Amniotic epithelial cell (primary cell): ENCODE results near the gene INPP5K.
"Not testable (repeated sequence)": the region's sequence is repeated elsewhere in the genome, so short reads cannot be mapped to it uniquely, and the experiment has no call there.

ENCODE experiments used
- DNase-seq: peaks from one replicate; pipeline ENCODE4 v3.0.0-alpha.2; 2010; ENCODE audit warnings: low read depth

INPP5K gene

DNA sequence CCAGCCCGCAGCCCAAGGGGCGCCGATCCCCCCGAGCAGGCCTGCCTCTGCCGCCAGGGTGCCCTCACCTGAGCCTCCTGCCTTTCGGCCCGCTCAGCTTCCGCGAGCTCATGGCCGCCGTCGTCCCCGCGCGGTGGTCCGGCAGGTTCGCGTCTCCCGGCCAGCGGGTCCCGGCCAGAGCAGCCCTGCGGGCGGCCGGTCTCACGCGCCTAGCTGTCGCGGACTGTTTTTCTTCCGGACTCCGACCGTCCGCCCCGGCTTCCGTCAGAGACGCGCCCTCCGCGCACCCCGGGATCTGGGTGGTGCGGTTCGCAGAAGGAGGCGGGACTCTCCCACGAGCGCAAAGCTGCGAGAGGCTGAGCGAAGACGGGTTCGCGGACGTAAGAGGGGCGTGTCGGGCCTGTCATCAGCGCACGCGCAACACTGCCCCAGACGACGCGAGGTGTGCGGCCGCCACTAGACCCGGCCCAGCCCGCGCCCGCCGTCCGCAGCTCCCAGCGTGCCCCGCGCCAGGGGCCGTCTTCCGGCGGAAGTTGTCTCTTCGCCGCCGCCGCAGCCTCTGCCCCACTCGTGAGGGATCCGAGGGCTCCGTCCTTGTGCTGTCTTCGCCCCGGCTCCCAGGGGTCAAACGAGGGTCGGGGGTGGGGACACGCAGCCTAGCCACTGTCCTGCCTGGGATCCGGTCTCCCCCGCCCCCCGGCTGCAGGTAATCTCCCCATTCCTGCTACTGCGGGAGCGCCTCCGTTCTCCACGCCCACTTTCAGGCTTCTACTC lies at the start of gene INPP5K:
TSS of gene INPP5K (minus strand) at position 225 of the 774 bp plus-strand sequence. CDS start at position 112, 113 bp downstream.
- DNase-seq, result peak; percentile 98

- DNase-seq, result no peak
Observed at GRCh38 chr17:1565877-1566276, 49.5 kb upstream of the INPP5K start.

GRCh38 chr17:1563786-1564613 lies 47.6 kb upstream of the INPP5K start:
- DNase-seq, result no peak

- DNase-seq, result not testable (repeated sequence)
Observed at GRCh38 chr17:1563471-1563785, 47.0 kb upstream of the INPP5K start.

DNA sequence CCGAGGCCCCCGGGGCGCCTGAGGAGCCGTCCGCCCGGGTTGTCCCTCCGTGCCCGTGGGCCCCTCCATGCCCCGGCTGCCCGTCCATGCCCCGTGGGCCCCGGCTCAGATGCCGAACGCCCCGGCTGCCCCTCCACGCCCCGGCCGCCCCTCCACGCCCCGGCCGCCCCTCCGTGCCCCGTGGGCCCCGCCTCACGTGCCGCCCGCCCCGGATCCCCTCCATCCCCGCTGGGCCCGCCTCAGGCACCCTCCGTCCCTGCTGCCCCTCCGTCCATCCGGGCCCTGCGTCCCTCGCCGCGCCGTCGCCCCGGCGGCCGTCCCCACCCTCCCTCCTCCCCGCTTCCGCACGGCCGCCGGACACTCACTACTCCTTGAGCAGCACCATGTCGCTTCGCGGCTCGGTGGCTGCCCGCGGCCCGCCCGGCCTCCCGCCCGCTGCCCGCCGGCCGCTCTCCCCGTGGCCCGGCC lies 45.8 kb upstream of the INPP5K start:
- no peak for DNase-seq

GRCh38 chr17:1561420-1562175 lies 45.2 kb upstream of the INPP5K start:
- no peak for DNase-seq

DNA sequence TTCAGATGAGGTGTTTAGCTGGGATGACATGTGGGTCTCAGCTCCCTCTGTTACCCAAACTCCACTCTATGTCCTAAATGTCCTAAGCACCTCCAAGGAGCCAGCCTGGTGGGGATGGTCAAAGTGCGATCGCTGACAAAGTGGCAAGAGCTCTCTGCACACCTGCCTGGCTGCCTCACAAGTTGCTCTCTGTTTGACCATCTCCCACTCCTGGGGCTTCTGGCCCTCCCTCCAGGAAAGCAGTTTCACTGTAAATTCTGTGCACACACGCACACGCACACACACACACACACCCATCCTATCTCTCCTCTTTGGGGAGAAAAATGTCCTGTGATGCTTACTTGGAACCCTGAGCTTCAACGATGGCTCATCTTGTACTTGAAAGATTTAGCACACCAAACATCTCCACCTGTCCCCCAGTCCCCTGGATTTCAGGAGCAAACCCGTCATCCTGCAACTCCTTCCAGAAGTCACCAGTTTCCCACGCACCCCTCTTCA lies 44.5 kb upstream of the INPP5K start:
- no peak for DNase-seq

- no peak for DNase-seq
Observed at GRCh38 chr17:1560101-1560857, 43.9 kb upstream of the INPP5K start.

GRCh38 chr17:1559047-1560043 lies 42.9 kb upstream of the INPP5K start:
- no peak for DNase-seq

DNA sequence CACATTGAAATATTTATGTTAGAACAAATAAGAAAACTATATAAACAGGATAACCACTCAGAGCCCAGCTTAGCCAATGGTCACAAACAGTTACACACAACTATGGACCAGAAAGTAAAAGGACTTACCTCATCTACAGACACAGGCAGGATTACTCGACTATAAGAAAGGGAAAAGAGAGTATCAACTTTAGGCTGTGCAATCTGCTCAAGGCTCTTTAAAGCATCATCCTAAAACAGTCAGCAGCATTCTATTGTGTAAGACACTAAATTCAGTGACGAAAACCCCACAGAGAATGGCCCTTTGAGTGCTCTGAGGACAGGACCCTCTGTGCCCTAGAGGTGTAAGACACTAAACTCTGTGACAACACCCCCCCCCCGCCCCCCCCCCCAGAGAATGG lies 42.0 kb upstream of the INPP5K start:
- no peak for DNase-seq

DNA sequence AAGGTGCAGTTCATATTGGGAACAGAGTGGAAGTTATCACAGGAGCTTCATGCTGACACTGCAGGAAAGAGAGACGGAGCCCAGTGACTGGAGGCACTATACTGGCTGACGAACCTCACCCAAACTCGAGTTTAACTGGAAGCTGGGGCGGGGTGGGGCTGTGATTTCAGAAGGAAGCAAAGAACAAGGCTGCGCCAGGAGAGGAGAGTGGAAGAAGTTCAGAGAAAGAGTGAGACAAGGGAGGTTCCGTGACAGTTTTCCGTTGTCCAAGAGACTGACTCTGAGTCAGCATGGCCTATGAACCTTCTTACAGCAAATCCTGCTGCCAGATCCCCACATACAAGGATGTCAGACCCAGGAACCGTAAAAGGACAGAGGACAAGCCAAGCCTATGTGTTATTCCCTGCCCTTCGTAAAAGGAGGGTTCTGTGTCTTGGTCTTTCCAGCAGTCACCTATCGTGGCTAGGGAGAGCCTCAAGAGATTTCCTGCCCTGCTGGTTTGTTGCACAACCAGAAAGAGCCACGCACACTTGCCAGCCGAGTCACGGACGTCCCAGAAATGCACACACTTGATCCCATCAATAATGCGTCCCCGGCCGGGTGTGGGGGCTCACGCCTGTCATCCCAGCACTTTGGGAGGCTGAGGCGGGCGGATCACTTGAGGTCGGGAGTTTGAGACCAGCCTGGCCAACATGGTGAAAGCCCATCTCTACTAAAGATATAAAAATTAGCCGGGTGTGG lies 41.1 kb upstream of the INPP5K start:
- peak; percentile 60 for DNase-seq

DNA sequence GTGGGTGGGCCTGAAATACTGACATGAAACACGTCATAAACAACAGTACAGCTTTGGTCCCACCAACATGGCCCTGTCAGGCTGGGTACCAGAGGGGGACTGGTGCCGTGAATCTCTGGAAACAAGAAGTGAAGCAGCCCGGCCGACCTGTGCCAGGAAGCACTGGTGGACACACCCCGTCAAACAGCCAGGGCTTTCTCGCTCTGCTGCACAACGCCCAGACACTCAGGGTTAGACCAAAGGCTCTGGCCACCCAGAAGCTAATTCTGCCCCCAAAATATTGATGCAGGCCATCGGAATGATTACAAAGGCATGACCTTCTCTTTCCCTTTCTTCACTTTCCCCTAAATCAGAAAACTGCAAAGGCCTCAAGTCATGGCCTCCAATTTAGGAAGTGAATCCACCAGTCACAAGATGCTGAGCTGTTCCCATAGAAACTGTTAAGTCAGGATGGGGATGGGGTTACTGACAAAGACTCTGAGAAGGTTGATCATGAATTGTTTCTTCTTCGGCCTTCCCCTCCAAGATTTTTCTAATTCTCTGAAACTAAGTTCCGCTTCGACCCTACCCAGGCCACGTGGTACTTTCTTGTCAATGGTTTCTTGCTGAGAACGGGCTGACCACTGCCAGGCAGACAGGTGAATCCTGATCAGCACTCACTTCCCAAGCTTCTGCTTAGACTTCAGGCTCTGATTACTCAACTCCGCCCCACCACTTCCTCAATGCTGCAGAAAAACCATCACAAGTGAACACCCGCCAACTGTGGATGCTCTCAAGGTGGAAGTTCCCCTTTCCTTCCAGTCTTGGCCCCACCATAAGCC lies 39.4 kb upstream of the INPP5K start:
- DNase-seq, result no peak

DNA sequence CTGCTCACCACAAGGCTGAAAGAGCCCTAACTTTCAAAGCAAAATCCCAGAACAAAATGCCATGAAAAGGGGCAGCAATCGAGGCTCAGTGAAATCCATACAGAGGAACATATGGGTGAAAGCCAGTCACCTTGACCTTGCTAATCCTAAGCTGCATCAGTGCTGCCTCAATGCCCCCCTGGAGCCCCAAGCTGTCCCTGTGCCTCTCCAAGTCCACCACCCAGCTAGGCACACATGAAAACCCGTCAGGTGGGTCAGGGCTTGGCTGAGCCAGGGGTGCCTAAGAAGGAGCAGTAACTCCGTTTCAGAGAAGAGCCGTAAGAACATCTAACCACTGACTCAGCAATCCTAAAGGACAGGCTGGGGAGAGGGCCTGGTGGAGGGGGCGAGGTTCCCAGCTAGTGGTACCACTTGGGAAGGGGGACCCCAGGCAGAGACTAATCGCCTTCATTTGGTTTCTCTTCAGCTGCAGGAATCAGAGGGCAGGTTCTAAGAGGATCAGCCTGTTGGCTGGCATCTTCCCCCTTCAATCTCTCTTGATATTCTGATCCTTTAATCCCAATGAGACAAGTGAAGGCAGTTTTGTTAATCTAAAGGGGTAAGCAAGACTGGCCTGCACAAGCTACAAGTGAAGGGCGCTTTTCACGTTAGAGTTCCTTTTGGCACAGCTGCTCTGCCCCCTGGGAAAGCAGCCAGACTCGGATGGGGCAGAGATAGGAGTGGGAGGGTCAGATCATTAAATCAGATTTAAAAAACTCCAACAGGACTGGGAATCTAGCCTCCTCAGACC lies 38.5 kb upstream of the INPP5K start:
- no peak for DNase-seq

DNA sequence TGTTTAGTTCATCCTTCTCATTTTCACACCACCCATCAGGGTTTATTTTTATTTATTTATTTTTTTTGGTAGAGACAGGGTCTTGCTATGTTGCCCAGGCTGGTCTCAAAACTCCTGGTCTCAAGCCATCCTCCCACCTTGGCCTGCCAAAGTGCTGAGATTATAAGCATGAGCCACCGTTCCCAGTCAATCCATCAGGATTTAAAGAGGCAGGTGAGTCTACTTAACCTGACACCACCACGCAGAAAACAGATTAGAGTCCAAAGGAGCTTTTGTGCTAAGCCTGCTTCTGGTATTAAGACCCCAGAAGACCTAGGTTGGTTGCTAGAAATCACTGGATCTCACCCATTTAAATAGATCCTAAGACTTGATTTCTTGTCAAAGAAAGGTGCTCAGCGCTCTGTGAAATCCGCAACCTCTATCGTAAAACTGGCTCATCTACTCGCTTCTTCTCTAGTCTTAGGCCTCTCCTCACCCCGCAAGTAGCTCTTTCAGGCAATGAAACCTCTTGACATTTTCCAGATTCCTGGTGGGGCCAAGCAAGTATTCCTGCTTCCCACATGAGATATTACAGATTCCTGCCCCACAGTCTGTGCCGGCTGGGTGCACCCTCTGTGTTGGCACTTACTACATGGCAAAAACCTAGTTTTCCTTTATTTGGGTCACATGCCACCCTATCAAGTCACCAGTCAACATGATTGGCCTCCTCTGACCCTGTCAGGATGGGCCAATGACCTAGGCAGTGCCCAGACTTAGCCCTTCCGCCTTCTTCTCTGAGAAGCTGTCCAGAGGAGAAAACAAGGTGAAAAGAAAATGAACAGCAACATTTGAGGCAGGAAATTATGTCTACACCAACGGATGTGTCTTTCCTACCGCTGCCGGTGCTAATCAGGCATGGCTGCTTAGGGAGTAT lies 37.2 kb upstream of the INPP5K start:
- peak; percentile 78 for DNase-seq

GRCh38 chr17:1552932-1553331 lies 36.5 kb upstream of the INPP5K start:
- no peak for DNase-seq

- no peak for DNase-seq
Observed at GRCh38 chr17:1551741-1552140, 35.3 kb upstream of the INPP5K start.

GRCh38 chr17:1548032-1548431 lies 31.6 kb upstream of the INPP5K start:
- no peak for DNase-seq
